Measurements from ENCODE around the gene CHCHD1.
A peak's percentile ranks its signal among the peaks of the same experiment; 100 is the strongest.

The CHCHD1 gene

DNA sequence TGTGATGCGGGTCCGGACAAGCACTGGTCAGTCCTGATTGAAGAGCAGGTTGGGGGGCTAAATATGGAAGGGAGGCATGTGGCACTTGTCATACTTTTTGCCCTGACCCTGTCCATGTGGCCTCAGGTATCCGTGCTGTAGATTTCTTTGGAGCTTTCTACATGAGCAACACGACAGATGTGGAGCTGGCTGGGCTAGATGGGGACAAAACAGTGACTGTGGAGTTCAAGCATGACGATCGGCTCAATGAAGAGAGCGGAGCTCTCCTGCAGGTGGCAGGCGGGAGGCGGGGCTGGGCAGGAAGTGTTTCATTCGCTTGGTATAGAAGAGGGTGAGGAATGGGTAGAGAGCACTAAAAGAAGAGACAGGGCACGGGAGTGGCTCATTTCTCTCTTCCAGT is 13.0 kb upstream of the CHCHD1 start:
- peak in 1 of 3 donors; percentile 16 for DNase-seq
- CTCF ChIA-PET, result interaction anchor here (1.4 to 1.7 kb wide), 3 partner anchors 10 to 22 kb away, joined by 3 to 6 read pairs (median 3); no protein-coding TSS in a partner anchor
- H3K9me3 ChIP-seq (ENCODE audit: control extremely low read depth in 1 of 5, control insufficient read depth in 4 of 5, insufficient read depth in 2 of 5, low read depth in 1 of 5, low read length in 4 of 5), result no peaks in the 10 kb centered on the region
- H3K36me3 ChIP-seq (ENCODE audit: control insufficient read depth in 4 of 4, insufficient read depth in 4 of 4, low read length in 3 of 4), result peaks cover 38 to 76% (median 57%) of the 10 kb centered on the region in 4 experiments
- 95% methylated on average over 10 of the region's 11 CpGs for WGBS (ENCODE audit: insufficient coverage)
- no peaks in the 10 kb centered on the region for H3K27me3 ChIP-seq (replicated peaks in 2 of 5; ENCODE audit: control insufficient read depth in 4 of 5, insufficient read depth in 5 of 5, low read length in 4 of 5)
- no peak overlapping the region for H3K27ac ChIP-seq (ENCODE audit: insufficient read depth in 1 of 2, low read depth in 1 of 2, low read length in 2 of 2, poor library complexity in 1 of 2, severe bottlenecking in 2 of 2)
- POLR2A ChIA-PET, result no interaction called here
- H3K4me3 ChIP-seq (ENCODE audit: control insufficient read depth in 1 of 7, extremely low read depth in 1 of 7, insufficient read depth in 4 of 7, low read depth in 2 of 7, low read length in 6 of 7), result no peak overlapping the region
- H3K4me1 ChIP-seq (ENCODE audit: control extremely low read depth in 1 of 4, control insufficient read depth in 4 of 4, insufficient read depth in 4 of 4, low read length in 3 of 4), result peaks cover 7 to 21% (median 16%) of the 10 kb centered on the region in 4 experiments

- ChIA-PET POLR2A (no interaction called here), CTCF (interaction anchor here (1.4 to 5.2 kb wide), 4 partner anchors 9 to 23 kb away, joined by 3 to 39 read pairs (median 4); partner anchors contain the start of gene CHCHD1)
- H3K9me3 ChIP-seq (ENCODE audit: control extremely low read depth in 1 of 5, control insufficient read depth in 4 of 5, insufficient read depth in 2 of 5, low read depth in 1 of 5, low read length in 4 of 5), result no peaks in the 10 kb centered on the region
- H3K27ac ChIP-seq (ENCODE audit: insufficient read depth in 1 of 2, low read depth in 1 of 2, low read length in 2 of 2, poor library complexity in 1 of 2, severe bottlenecking in 2 of 2), result no peak overlapping the region
- H3K4me1 ChIP-seq (ENCODE audit: control extremely low read depth in 1 of 4, control insufficient read depth in 4 of 4, insufficient read depth in 4 of 4, low read length in 3 of 4), result peaks cover 10 to 26% (median 21%) of the 10 kb centered on the region in 4 experiments
- WGBS (ENCODE audit: insufficient coverage), result 100% methylated on average over 4 of the region's 5 CpGs
- no peak for DNase-seq
- no peaks in the 10 kb centered on the region for H3K27me3 ChIP-seq (replicated peaks in 2 of 5; ENCODE audit: control insufficient read depth in 4 of 5, insufficient read depth in 5 of 5, low read length in 4 of 5)
- H3K4me3 ChIP-seq (ENCODE audit: control insufficient read depth in 1 of 7, extremely low read depth in 1 of 7, insufficient read depth in 4 of 7, low read depth in 2 of 7, low read length in 6 of 7), result no peak overlapping the region
- H3K36me3 ChIP-seq (ENCODE audit: control insufficient read depth in 4 of 4, insufficient read depth in 4 of 4, low read length in 3 of 4), result peaks cover 37 to 73% (median 55%) of the 10 kb centered on the region in 4 experiments
Observed at GRCh38 chr10:73769396-73769795, 12.5 kb upstream of the CHCHD1 start.

DNA sequence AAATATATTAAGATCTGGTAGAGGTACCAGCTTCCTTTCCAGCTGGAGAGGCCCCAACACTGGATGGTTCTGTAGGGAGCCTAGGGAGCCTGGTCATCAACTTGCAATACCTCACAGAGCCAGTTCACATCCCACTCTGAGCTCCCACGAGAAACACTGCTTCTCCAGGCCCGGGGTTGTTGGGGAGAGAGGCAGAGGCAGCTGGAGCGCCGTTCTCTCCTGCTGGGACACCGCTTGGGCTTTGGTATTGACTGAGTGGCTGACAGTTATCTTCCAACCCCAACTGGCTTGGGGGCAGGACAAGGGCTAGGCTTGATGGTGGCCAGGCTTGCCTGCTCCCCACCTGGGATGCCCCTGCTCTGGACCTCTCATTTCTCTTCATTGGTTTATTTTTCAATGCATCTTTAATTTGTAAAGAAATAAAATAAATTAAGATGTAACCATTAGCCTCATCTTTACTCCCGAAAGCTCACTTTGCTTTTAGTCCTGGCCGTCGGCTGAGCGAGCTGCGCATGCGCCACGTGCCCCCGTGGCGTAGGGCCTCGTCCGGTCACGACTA is 10.0 kb upstream of the CHCHD1 start:
- peak; percentile 70 to 80 (median 79) for DNase-seq
- ChIA-PET POLR2A (interaction anchor here (0.6 to 3.4 kb wide), 4 partner anchors 10 to 63 kb away, joined by 3 to 18 read pairs (median 8); partner anchors contain the start of genes CHCHD1 and ZSWIM8), CTCF (interaction anchor here (0.6 to 5.2 kb wide), 8 partner anchors 10 to 1508 kb away, joined by 3 to 39 read pairs (median 4); partner anchors contain the start of gene CHCHD1)
- no peaks in the 10 kb centered on the region for H3K27me3 ChIP-seq (replicated peaks in 2 of 5; ENCODE audit: control insufficient read depth in 4 of 5, insufficient read depth in 5 of 5, low read length in 4 of 5)
- 38% methylated on average over 7 of the region's 17 CpGs for WGBS (ENCODE audit: insufficient coverage)
- H3K27ac ChIP-seq (ENCODE audit: insufficient read depth in 1 of 2, low read depth in 1 of 2, low read length in 2 of 2, poor library complexity in 1 of 2, severe bottlenecking in 2 of 2), result peak overlapping the region; percentile 58 to 90
- H3K36me3 ChIP-seq (ENCODE audit: control insufficient read depth in 4 of 4, insufficient read depth in 4 of 4, low read length in 3 of 4), result peaks cover 22 to 62% (median 46%) of the 10 kb centered on the region in 4 experiments
- H3K4me3 ChIP-seq (ENCODE audit: control insufficient read depth in 1 of 7, extremely low read depth in 1 of 7, insufficient read depth in 4 of 7, low read depth in 2 of 7, low read length in 6 of 7), result peak overlapping the region; percentile 77 to 98 (median 93)
- peaks cover 10 to 40% (median 31%) of the 10 kb centered on the region in 4 experiments for H3K4me1 ChIP-seq (ENCODE audit: control extremely low read depth in 1 of 4, control insufficient read depth in 4 of 4, insufficient read depth in 4 of 4, low read length in 3 of 4)
- no peaks in the 10 kb centered on the region for H3K9me3 ChIP-seq (ENCODE audit: control extremely low read depth in 1 of 5, control insufficient read depth in 4 of 5, insufficient read depth in 2 of 5, low read depth in 1 of 5, low read length in 4 of 5)

DNA sequence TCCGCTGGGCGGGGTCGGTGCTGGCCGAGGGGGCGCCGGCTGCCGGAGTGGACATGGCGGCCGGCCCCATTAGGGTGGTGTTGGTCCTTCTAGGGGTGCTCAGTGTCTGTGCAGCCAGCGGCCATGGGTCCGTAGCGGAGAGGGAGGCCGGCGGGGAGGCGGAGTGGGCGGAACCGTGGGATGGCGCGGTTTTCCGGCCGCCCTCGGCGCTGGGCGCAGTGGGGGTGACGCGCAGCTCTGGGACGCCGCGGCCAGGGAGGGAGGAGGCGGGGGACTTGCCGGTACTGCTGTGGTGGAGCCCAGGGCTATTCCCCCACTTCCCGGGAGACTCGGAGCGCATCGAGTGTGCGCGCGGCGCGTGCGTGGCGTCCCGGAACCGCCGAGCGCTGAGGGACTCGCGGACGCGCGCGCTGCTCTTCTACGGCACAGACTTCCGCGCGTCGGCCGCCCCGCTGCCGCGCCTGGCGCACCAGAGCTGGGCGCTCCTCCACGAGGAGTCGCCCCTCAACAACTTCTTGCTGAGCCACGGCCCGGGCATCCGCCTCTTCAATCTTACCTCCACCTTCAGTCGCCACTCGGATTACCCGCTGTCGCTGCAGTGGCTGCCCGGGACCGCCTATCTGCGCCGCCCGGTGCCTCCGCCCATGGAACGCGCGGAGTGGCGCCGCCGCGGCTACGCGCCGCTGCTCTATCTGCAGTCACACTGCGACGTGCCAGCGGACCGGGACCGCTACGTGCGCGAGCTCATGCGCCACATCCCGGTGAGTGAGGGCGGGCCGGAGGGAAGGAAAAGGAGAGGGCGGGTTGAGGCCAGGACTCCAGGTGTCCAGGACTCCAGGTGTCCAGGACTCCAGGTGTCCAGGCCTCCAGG is 9.3 kb upstream of the CHCHD1 start:
- peak overlapping the region; percentile 77 to 98 (median 93) for H3K4me3 ChIP-seq (ENCODE audit: control insufficient read depth in 1 of 7, extremely low read depth in 1 of 7, insufficient read depth in 4 of 7, low read depth in 2 of 7, low read length in 6 of 7)
- H3K4me1 ChIP-seq (ENCODE audit: control extremely low read depth in 1 of 4, control insufficient read depth in 4 of 4, insufficient read depth in 4 of 4, low read length in 3 of 4), result peaks cover 10 to 40% (median 31%) of the 10 kb centered on the region in 4 experiments
- H3K27me3 ChIP-seq (replicated peaks in 2 of 5; ENCODE audit: control insufficient read depth in 4 of 5, insufficient read depth in 5 of 5, low read length in 4 of 5), result no peaks in the 10 kb centered on the region
- 0% methylated on average over 76 of the region's 101 CpGs for WGBS (ENCODE audit: insufficient coverage)
- ChIA-PET CTCF (interaction anchor here (0.6 to 5.2 kb wide), 11 partner anchors 9 to 1509 kb away, joined by 3 to 39 read pairs (median 4); partner anchors contain the start of genes CHCHD1 and ZSWIM8), POLR2A (interaction anchor here (0.6 to 3.4 kb wide), 6 partner anchors 9 to 78 kb away, joined by 3 to 18 read pairs (median 5); partner anchors contain the start of genes CHCHD1 and ZSWIM8)
- no peaks in the 10 kb centered on the region for H3K9me3 ChIP-seq (ENCODE audit: control extremely low read depth in 1 of 5, control insufficient read depth in 4 of 5, insufficient read depth in 2 of 5, low read depth in 1 of 5, low read length in 4 of 5)
- DNase-seq, result peak; percentile 76 to 88 (median 80)
- H3K27ac ChIP-seq (ENCODE audit: insufficient read depth in 1 of 2, low read depth in 1 of 2, low read length in 2 of 2, poor library complexity in 1 of 2, severe bottlenecking in 2 of 2), result peak overlapping the region; percentile 58 to 90
- H3K36me3 ChIP-seq (ENCODE audit: control insufficient read depth in 4 of 4, insufficient read depth in 4 of 4, low read length in 3 of 4), result peaks cover 21 to 64% (median 45%) of the 10 kb centered on the region in 4 experiments

- WGBS (ENCODE audit: insufficient coverage), result 14% methylated on average over 27 of the region's 29 CpGs
- H3K4me3 ChIP-seq (ENCODE audit: control insufficient read depth in 1 of 7, extremely low read depth in 1 of 7, insufficient read depth in 4 of 7, low read depth in 2 of 7, low read length in 6 of 7), result peak overlapping the region; percentile 77 to 98 (median 93)
- peak overlapping the region; percentile 58 to 90 for H3K27ac ChIP-seq (ENCODE audit: insufficient read depth in 1 of 2, low read depth in 1 of 2, low read length in 2 of 2, poor library complexity in 1 of 2, severe bottlenecking in 2 of 2)
- DNase-seq, result no peak
- ChIA-PET POLR2A (interaction anchor here (0.6 to 3.4 kb wide), 5 partner anchors 8 to 78 kb away, joined by 3 to 18 read pairs (median 6); partner anchors contain the start of genes CHCHD1 and ZSWIM8), CTCF (interaction anchor here (0.6 to 5.2 kb wide), 9 partner anchors 8 to 469 kb away, joined by 3 to 39 read pairs (median 4); partner anchors contain the start of genes CHCHD1 and ZSWIM8)
- H3K36me3 ChIP-seq (ENCODE audit: control insufficient read depth in 4 of 4, insufficient read depth in 4 of 4, low read length in 3 of 4), result peaks cover 20 to 59% (median 45%) of the 10 kb centered on the region in 4 experiments
- H3K27me3 ChIP-seq (replicated peaks in 2 of 5; ENCODE audit: control insufficient read depth in 4 of 5, insufficient read depth in 5 of 5, low read length in 4 of 5), result no peaks in the 10 kb centered on the region
- H3K4me1 ChIP-seq (ENCODE audit: control extremely low read depth in 1 of 4, control insufficient read depth in 4 of 4, insufficient read depth in 4 of 4, low read length in 3 of 4), result peaks cover 10 to 40% (median 31%) of the 10 kb centered on the region in 4 experiments
- no peaks in the 10 kb centered on the region for H3K9me3 ChIP-seq (ENCODE audit: control extremely low read depth in 1 of 5, control insufficient read depth in 4 of 5, insufficient read depth in 2 of 5, low read depth in 1 of 5, low read length in 4 of 5)
Observed at GRCh38 chr10:73773152-73773879, 8.5 kb upstream of the CHCHD1 start.

DNA sequence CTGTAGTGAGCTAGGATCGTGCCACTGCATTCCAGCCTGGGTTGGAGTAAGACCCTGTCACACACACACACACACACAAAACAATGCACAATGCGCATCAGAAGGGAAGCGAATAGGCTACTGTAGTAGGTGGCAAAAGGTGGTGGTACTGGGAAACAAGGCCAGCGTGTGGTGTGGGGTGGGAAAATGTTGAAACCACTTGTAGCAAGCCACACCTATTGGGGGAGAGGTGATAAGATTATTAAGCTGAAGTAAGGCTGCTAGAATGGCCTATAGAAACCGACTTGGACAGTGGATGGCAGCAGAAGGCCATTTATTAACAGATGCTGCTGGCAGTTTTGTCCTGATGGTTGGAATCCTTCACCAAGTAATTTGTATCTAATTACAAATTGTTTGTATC is 7.2 kb upstream of the CHCHD1 start:
- DNase-seq, result peak; percentile 41 to 43 (median 42)
- Histone ChIP-seq H3K4me1 (ENCODE audit: control extremely low read depth in 1 of 4, control insufficient read depth in 4 of 4, insufficient read depth in 4 of 4, low read length in 3 of 4) (peaks cover 10 to 40% (median 31%) of the 10 kb centered on the region in 4 experiments), H3K36me3 (ENCODE audit: control insufficient read depth in 4 of 4, insufficient read depth in 4 of 4, low read length in 3 of 4) (peaks cover 11 to 53% (median 39%) of the 10 kb centered on the region in 4 experiments), H3K27ac (ENCODE audit: insufficient read depth in 1 of 2, low read depth in 1 of 2, low read length in 2 of 2, poor library complexity in 1 of 2, severe bottlenecking in 2 of 2) (peak overlapping the region in 1 of 2 experiments; percentile 90), H3K4me3 (ENCODE audit: control insufficient read depth in 1 of 7, extremely low read depth in 1 of 7, insufficient read depth in 4 of 7, low read depth in 2 of 7, low read length in 6 of 7) (peak overlapping the region in 5 of 7 experiments; percentile 5 to 95 (median 45)), H3K27me3 (replicated peaks in 2 of 5; ENCODE audit: control insufficient read depth in 4 of 5, insufficient read depth in 5 of 5, low read length in 4 of 5) (no peaks in the 10 kb centered on the region), H3K9me3 (ENCODE audit: control extremely low read depth in 1 of 5, control insufficient read depth in 4 of 5, insufficient read depth in 2 of 5, low read depth in 1 of 5, low read length in 4 of 5) (no peaks in the 10 kb centered on the region)
- ChIA-PET CTCF (interaction anchor here (1.0 to 5.2 kb wide), 4 partner anchors 7 to 45 kb away, joined by 3 to 39 read pairs (median 6); partner anchors contain the start of genes CHCHD1 and ZSWIM8), POLR2A (interaction anchor here (0.6 to 3.4 kb wide), 2 partner anchors 11 to 39 kb away, joined by 3 to 12 read pairs; partner anchors contain the start of gene ZSWIM8)
- WGBS (ENCODE audit: insufficient coverage), result 70% methylated on average over 3 of the region's 5 CpGs

Data from common myeloid progenitor, CD34-positive (primary cell).